Choroid plexus epithelial cell (primary cell): ENCODE results near the gene TMEM147.
A peak's percentile ranks its signal among the peaks of the same experiment; 100 is the strongest.

Experiments
- DNase-seq: peaks from one replicate; pipeline ENCODE4 v3.0.0-alpha.2; 2010; ENCODE audit warnings: low read depth
- H3K4me3 ChIP-seq: 2 replicates; pipeline ENCODE4 v1.5.1; 2011; ENCODE audit warnings: low read depth, mild to moderate bottlenecking, control low read depth, low read length, moderate library complexity
- CTCF ChIP-seq: conservative IDR thresholded peaks from 2 replicates; pipeline ENCODE4 v1.5.1; 2011; ENCODE audit warnings: low read depth, mild to moderate bottlenecking, control low read depth, inconsistent platforms, low read length, moderate library complexity

TMEM147 gene

GRCh38 chr19:35595928-35596327 lies 50.5 kb downstream of the TMEM147 start:
- no peak for DNase-seq
- no peak overlapping the region for H3K4me3 ChIP-seq
- no peak for TF ChIP-seq CTCF

- DNase-seq: peak; percentile 20
- TF ChIP-seq CTCF: no peak
- H3K4me3 ChIP-seq: no peak overlapping the region
Observed at GRCh38 chr19:35596366-35596999, 51.1 kb downstream of the TMEM147 start.
